ENCODE results near the gene WRAP73. TPM values are rescaled to one million over a fixed set of nuclear protein-coding genes. Genes with fewer than 3 reads are reported as not detected.

The WRAP73 gene
- total RNA-seq, 1 experiment from 2014 or later = 47.9 TPM

GRCh38 chr1:3664700-3665375 is 14.9 kb upstream of the WRAP73 start:
- peaks cover 13% of the 10 kb centered on the region for H3K4me1 ChIP-seq
- H3K9me3 ChIP-seq (replicated peaks) = no peaks in the 10 kb centered on the region
- no peaks in the 10 kb centered on the region for H3K27me3 ChIP-seq
- H3K27ac ChIP-seq = no peak overlapping the region
- H3K4me3 ChIP-seq = no peak overlapping the region
- no peak for DNase-seq
- no peaks in the 10 kb centered on the region for H3K36me3 ChIP-seq

GRCh38 chr1:3663999-3664699 is 14.2 kb upstream of the WRAP73 start:
- Histone ChIP-seq H3K27ac (no peak overlapping the region), H3K4me1 (peaks cover 13% of the 10 kb centered on the region), H3K27me3 (no peaks in the 10 kb centered on the region), H3K36me3 (no peaks in the 10 kb centered on the region), H3K9me3 (replicated peaks) (no peaks in the 10 kb centered on the region), H3K4me3 (no peak overlapping the region)
- no peak for DNase-seq

GRCh38 chr1:3662080-3662671 is 12.3 kb upstream of the WRAP73 start:
- H3K4me3 ChIP-seq = no peak overlapping the region
- peaks cover 4% of the 10 kb centered on the region; the same call in 1 of the 2 replicates for H3K4me1 ChIP-seq
- DNase-seq = no peak
- H3K36me3 ChIP-seq = no peaks in the 10 kb centered on the region
- H3K9me3 ChIP-seq (replicated peaks) = no peaks in the 10 kb centered on the region
- no peaks in the 10 kb centered on the region for H3K27me3 ChIP-seq
- no peak overlapping the region for H3K27ac ChIP-seq

- no peak overlapping the region for H3K27ac ChIP-seq
- H3K36me3 ChIP-seq = no peaks in the 10 kb centered on the region
- peaks cover 8% of the 10 kb centered on the region; the same call in 1 of the 2 replicates for H3K4me1 ChIP-seq
- DNase-seq = no peak
- no peaks in the 10 kb centered on the region for H3K9me3 ChIP-seq (replicated peaks)
- no peaks in the 10 kb centered on the region for H3K27me3 ChIP-seq
- no peak overlapping the region for H3K4me3 ChIP-seq
These were observed 11.7 kb upstream of the WRAP73 start for GRCh38 chr1:3661631-3662030.

GRCh38 chr1:3660704-3661103 is 10.8 kb upstream of the WRAP73 start:
- no peaks in the 10 kb centered on the region for H3K36me3 ChIP-seq
- no peaks in the 10 kb centered on the region for H3K9me3 ChIP-seq (replicated peaks)
- no peak overlapping the region for H3K27ac ChIP-seq

GRCh38 chr1:3659093-3659492 is 9.2 kb upstream of the WRAP73 start:
- no peaks in the 10 kb centered on the region for H3K36me3 ChIP-seq
- no peak for DNase-seq
- H3K27me3 ChIP-seq = no peaks in the 10 kb centered on the region
- peaks cover 9% of the 10 kb centered on the region; the same call in 1 of the 2 replicates for H3K4me1 ChIP-seq
- no peak overlapping the region for H3K4me3 ChIP-seq
- H3K9me3 ChIP-seq (replicated peaks) = no peaks in the 10 kb centered on the region
- H3K27ac ChIP-seq = no peak overlapping the region

More at GRCh38 chr1:3660704-3661103, 10.8 kb upstream of the WRAP73 start:
- Histone ChIP-seq H3K27me3 (no peaks in the 10 kb centered on the region), H3K4me1 (peaks cover 9% of the 10 kb centered on the region; the same call in 1 of the 2 replicates), H3K4me3 (no peak overlapping the region)
- DNase-seq = no peak

- Histone ChIP-seq H3K9me3 (replicated peaks) (no peaks in the 10 kb centered on the region), H3K27ac (no peak overlapping the region), H3K4me1 (peaks cover 13% of the 10 kb centered on the region; the same call in 1 of the 2 replicates), H3K4me3 (no peak overlapping the region), H3K36me3 (no peaks in the 10 kb centered on the region), H3K27me3 (no peaks in the 10 kb centered on the region)
- no peak for DNase-seq
These were observed 8.3 kb upstream of the WRAP73 start for GRCh38 chr1:3658231-3658615.

GRCh38 chr1:3657578-3658230 is 7.8 kb upstream of the WRAP73 start:
- Histone ChIP-seq H3K36me3 (no peaks in the 10 kb centered on the region), H3K27ac (no peak overlapping the region), H3K4me1 (peaks cover 13% of the 10 kb centered on the region; the same call in 1 of the 2 replicates), H3K27me3 (no peaks in the 10 kb centered on the region), H3K9me3 (replicated peaks) (no peaks in the 10 kb centered on the region), H3K4me3 (no peak overlapping the region)
- no peak for DNase-seq

- peaks cover 13% of the 10 kb centered on the region; the same call in 1 of the 2 replicates for H3K4me1 ChIP-seq
- H3K36me3 ChIP-seq = no peaks in the 10 kb centered on the region
- no peaks in the 10 kb centered on the region for H3K9me3 ChIP-seq (replicated peaks)
- no peak overlapping the region for H3K4me3 ChIP-seq
- H3K27ac ChIP-seq = no peak overlapping the region
- DNase-seq = no peak
- H3K27me3 ChIP-seq = no peaks in the 10 kb centered on the region
These were observed 7.2 kb upstream of the WRAP73 start for GRCh38 chr1:3657096-3657475.

GRCh38 chr1:3656450-3657095 is 6.7 kb upstream of the WRAP73 start:
- no peaks in the 10 kb centered on the region for H3K36me3 ChIP-seq
- peaks cover 13% of the 10 kb centered on the region; the same call in 1 of the 2 replicates for H3K4me1 ChIP-seq
- H3K4me3 ChIP-seq = no peak overlapping the region
- H3K27me3 ChIP-seq = no peaks in the 10 kb centered on the region
- H3K9me3 ChIP-seq (replicated peaks) = no peaks in the 10 kb centered on the region
- no peak overlapping the region for H3K27ac ChIP-seq
- DNase-seq = no peak

- DNase-seq = no peak
- H3K9me3 ChIP-seq (replicated peaks) = no peaks in the 10 kb centered on the region
- no peak overlapping the region for H3K27ac ChIP-seq
- no peak overlapping the region for H3K4me3 ChIP-seq
- H3K36me3 ChIP-seq = no peaks in the 10 kb centered on the region
- H3K4me1 ChIP-seq = peaks cover 9% of the 10 kb centered on the region; the same call in 1 of the 2 replicates
- H3K27me3 ChIP-seq = no peaks in the 10 kb centered on the region
These were observed 4.8 kb upstream of the WRAP73 start for GRCh38 chr1:3654549-3655281.

- no peaks in the 10 kb centered on the region for H3K27me3 ChIP-seq
These were observed 3.3 kb upstream of the WRAP73 start for GRCh38 chr1:3653286-3653618.

GRCh38 chr1:3652548-3653285 is 2.8 kb upstream of the WRAP73 start:
- Histone ChIP-seq H3K27me3 (no peaks in the 10 kb centered on the region), H3K9me3 (replicated peaks) (no peaks in the 10 kb centered on the region), H3K27ac (peak overlapping the region; percentile 15; the same call in 1 of the 2 replicates), H3K4me1 (peaks cover 14% of the 10 kb centered on the region; the same call in 1 of the 2 replicates), H3K4me3 (peak overlapping the region; percentile 69), H3K36me3 (no peaks in the 10 kb centered on the region)
- peak; percentile 59 to 60 for DNase-seq

More at GRCh38 chr1:3653286-3653618, 3.3 kb upstream of the WRAP73 start:
- no peak for DNase-seq
- Histone ChIP-seq H3K36me3 (no peaks in the 10 kb centered on the region), H3K4me1 (peaks cover 14% of the 10 kb centered on the region; the same call in 1 of the 2 replicates), H3K4me3 (peak overlapping the region; percentile 69), H3K27ac (no peak overlapping the region), H3K9me3 (replicated peaks) (no peaks in the 10 kb centered on the region)

All from SJCRH30 (cell line).